NCI-H748 (cell line): Measurements from ENCODE around the gene PRSS57.
A peak's percentile ranks its signal among the peaks of the same experiment; 100 is the strongest.

Experiments
- DNase-seq: peaks from one replicate; lab custom pipeline; 2025; ENCODE audit not compliant: unreplicated experiment; lab: John Stamatoyannopoulos, UW

Gene PRSS57

GRCh38 chr19:639253-640160 lies 55.7 kb downstream of the PRSS57 start, which contains the start of gene FGF22:
FGF22 (plus strand) TSS chr19:639879; CDS start chr19:639926, 47 bp downstream.
- peak; percentile 83 for DNase-seq

DNA sequence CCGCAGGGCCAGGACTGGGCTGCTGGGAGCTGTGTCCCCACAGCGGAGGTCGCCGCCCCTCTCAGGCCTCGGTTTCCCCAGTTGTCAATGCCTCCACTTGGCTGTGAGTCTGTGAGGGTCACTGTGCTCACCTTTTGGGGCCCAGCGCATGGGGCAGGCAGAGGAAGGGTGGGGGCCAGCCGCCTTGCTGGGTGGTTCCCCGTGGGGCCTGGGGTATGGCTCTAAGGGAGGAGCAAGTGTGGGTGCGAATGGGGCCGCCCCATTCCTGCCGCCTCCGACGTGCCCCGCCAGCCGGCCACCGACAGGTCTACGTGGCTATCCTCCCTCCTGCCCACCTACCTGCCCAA lies 56.4 kb downstream of the PRSS57 start:
- DNase-seq: no peak
